IPS-18c (cell line): ENCODE measurements around the gene ASCC2.
"Not testable (repeated sequence)": the region's sequence is repeated elsewhere in the genome, so short reads cannot be mapped to it uniquely, and the experiment has no call there.

Experiments used
- H3K4me3 ChIP-seq: 2 replicates; pipeline ENCODE4 v1.7.0; 2013; ENCODE audit warnings: low read depth, mild to moderate bottlenecking, low read length, moderate library complexity; ENCODE audit not compliant: insufficient read depth
- H3K9me3 ChIP-seq: one replicate; pipeline ENCODE4 v1.6.1; 2013; ENCODE audit warnings: mild to moderate bottlenecking, low read length, moderate library complexity; ENCODE audit not compliant: control insufficient read depth, insufficient read depth

The ASCC2 gene

GRCh38 chr22:29831186-29831921 lies 6.7 kb downstream of the ASCC2 start:
- H3K4me3 ChIP-seq: no peak overlapping the region
- no peaks in the 10 kb centered on the region for H3K9me3 ChIP-seq

GRCh38 chr22:29830585-29830984 lies 7.5 kb downstream of the ASCC2 start:
- no peak overlapping the region for H3K4me3 ChIP-seq
- no peaks in the 10 kb centered on the region for H3K9me3 ChIP-seq

GRCh38 chr22:29827726-29828125 lies 10.3 kb downstream of the ASCC2 start:
- not testable (repeated sequence) for H3K9me3 ChIP-seq

GRCh38 chr22:29827091-29827490 lies 11.0 kb downstream of the ASCC2 start:
- H3K9me3 ChIP-seq: no peaks in the 10 kb centered on the region
- no peak overlapping the region for H3K4me3 ChIP-seq

More at GRCh38 chr22:29827726-29828125, 10.3 kb downstream of the ASCC2 start:
- H3K4me3 ChIP-seq: not testable (repeated sequence)

GRCh38 chr22:29825578-29825977 lies 12.5 kb downstream of the ASCC2 start:
- H3K4me3 ChIP-seq: no peak overlapping the region
- no peaks in the 10 kb centered on the region for H3K9me3 ChIP-seq

GRCh38 chr22:29824677-29825076 lies 13.4 kb downstream of the ASCC2 start:
- H3K4me3 ChIP-seq: no peak overlapping the region
- no peaks in the 10 kb centered on the region for H3K9me3 ChIP-seq

GRCh38 chr22:29821291-29822016 lies 16.6 kb downstream of the ASCC2 start:
- no peak overlapping the region for H3K4me3 ChIP-seq
- no peaks in the 10 kb centered on the region for H3K9me3 ChIP-seq

GRCh38 chr22:29820961-29821290 lies 17.1 kb downstream of the ASCC2 start:
- no peak overlapping the region for H3K4me3 ChIP-seq
- H3K9me3 ChIP-seq: no peaks in the 10 kb centered on the region

GRCh38 chr22:29819501-29819900 lies 18.6 kb downstream of the ASCC2 start:
- Histone ChIP-seq H3K9me3 (no peaks in the 10 kb centered on the region), H3K4me3 (no peak overlapping the region)

GRCh38 chr22:29817724-29818123 lies 20.4 kb downstream of the ASCC2 start:
- H3K4me3 ChIP-seq: no peak overlapping the region
- H3K9me3 ChIP-seq: no peaks in the 10 kb centered on the region

- no peak overlapping the region for H3K4me3 ChIP-seq
These were observed 21.1 kb downstream of the ASCC2 start for GRCh38 chr22:29816980-29817379.

GRCh38 chr22:29816539-29816938 lies 21.5 kb downstream of the ASCC2 start:
- no peak overlapping the region for H3K4me3 ChIP-seq
- no peaks in the 10 kb centered on the region for H3K9me3 ChIP-seq

More at GRCh38 chr22:29816980-29817379, 21.1 kb downstream of the ASCC2 start:
- no peaks in the 10 kb centered on the region for H3K9me3 ChIP-seq

GRCh38 chr22:29816128-29816527 lies 21.9 kb downstream of the ASCC2 start:
- H3K9me3 ChIP-seq: no peaks in the 10 kb centered on the region
- no peak overlapping the region for H3K4me3 ChIP-seq

GRCh38 chr22:29815580-29815979 lies 22.5 kb downstream of the ASCC2 start:
- no peaks in the 10 kb centered on the region for H3K9me3 ChIP-seq
- no peak overlapping the region for H3K4me3 ChIP-seq

- Histone ChIP-seq H3K9me3 (no peaks in the 10 kb centered on the region), H3K4me3 (no peak overlapping the region)
These were observed 24.1 kb downstream of the ASCC2 start for GRCh38 chr22:29814003-29814402.

- H3K9me3 ChIP-seq: no peaks in the 10 kb centered on the region
- no peak overlapping the region for H3K4me3 ChIP-seq
These were observed 24.5 kb downstream of the ASCC2 start for GRCh38 chr22:29813563-29813962.

GRCh38 chr22:29813126-29813525 lies 24.9 kb downstream of the ASCC2 start:
- H3K4me3 ChIP-seq: no peak overlapping the region

GRCh38 chr22:29811377-29811776 lies 26.7 kb downstream of the ASCC2 start:
- no peaks in the 10 kb centered on the region for H3K9me3 ChIP-seq
- H3K4me3 ChIP-seq: no peak overlapping the region

More at GRCh38 chr22:29813126-29813525, 24.9 kb downstream of the ASCC2 start:
- no peaks in the 10 kb centered on the region for H3K9me3 ChIP-seq
